Neural progenitor cell (in vitro differentiated cells): ENCODE measurements around the gene DSTN. TPM values are rescaled to one million over a fixed set of nuclear protein-coding genes. Genes with fewer than 3 reads are reported as not detected.

Experiments used
- DNase-seq: peaks from one replicate; pipeline ENCODE4 v3.0.0-alpha.2; 2016; ENCODE audit warnings: low spot score
- H2AFZ ChIP-seq: fragments of 200-600 bp; sonication (generic); replicated peaks from 2 replicates; pipeline ENCODE4 v1.6.1; 2016; ENCODE audit warnings: antibody characterized with exemption
- H3F3A ChIP-seq: fragments of 200-600 bp; sonication (generic); 2 replicates; pipeline ENCODE4 v1.6.1; 2016; ENCODE audit warnings: antibody characterized with exemption, low read depth
- H3K27ac ChIP-seq: fragments of 200-600 bp; sonication (generic); 2 replicates; pipeline ENCODE4 v1.5.1; 2016; ENCODE audit warnings: mild to moderate bottlenecking
- H3K27me3 ChIP-seq: fragments of 200-600 bp; sonication (generic); 2 replicates; pipeline ENCODE4 v1.6.1; 2016; ENCODE audit warnings: mild to moderate bottlenecking, moderate library complexity
- H3K36me3 ChIP-seq: fragments of 200-600 bp; sonication (generic); 2 replicates; pipeline ENCODE4 v1.5.1; 2016
- H3K4me1 ChIP-seq: fragments of 200-600 bp; sonication (generic); 2 replicates; pipeline ENCODE4 v1.6.1; 2016; ENCODE audit warnings: mixed run types
- H3K4me2 ChIP-seq: fragments of 200-600 bp; sonication (generic); 2 replicates; pipeline ENCODE4 v1.6.1; 2016
- H3K4me3 ChIP-seq: fragments of 200-600 bp; sonication (generic); 2 replicates; pipeline ENCODE4 v1.5.1; 2016
- H3K79me2 ChIP-seq: fragments of 200-600 bp; sonication (generic); 2 replicates; pipeline ENCODE4 v1.6.1; 2016; ENCODE audit warnings: low read depth
- H3K9ac ChIP-seq: fragments of 200-600 bp; sonication (generic); 2 replicates; pipeline ENCODE4 v1.6.1; 2016
- H3K9me3 ChIP-seq: fragments of 200-600 bp; sonication (generic); 2 replicates; pipeline ENCODE4 v1.5.1; 2016; ENCODE audit warnings: low read depth
- H4K20me1 ChIP-seq: fragments of 200-600 bp; sonication (generic); 2 replicates; pipeline ENCODE4 v1.6.1; 2016; ENCODE audit warnings: low read depth
- H3K27ac Mint-ChIP-seq: 3 replicates; pipeline ENCODE4 v1.8.0; 2021; ENCODE audit warnings: mixed read lengths
- H3K27me3 Mint-ChIP-seq: 2 replicates; pipeline ENCODE4 v1.8.0; 2022; ENCODE audit warnings: low read depth, mild to moderate bottlenecking, inconsistent platforms, moderate library complexity, mixed read lengths; ENCODE audit not compliant: insufficient read depth
- H3K36me3 Mint-ChIP-seq: 3 replicates; pipeline ENCODE4 v1.8.0; 2021; ENCODE audit warnings: mixed read lengths
- H3K4me1 Mint-ChIP-seq: 3 replicates; pipeline ENCODE4 v1.8.0; 2021; ENCODE audit warnings: mixed read lengths
- H3K4me3 Mint-ChIP-seq: 3 replicates; pipeline ENCODE4 v1.8.0; 2021; ENCODE audit warnings: mild to moderate bottlenecking, moderate library complexity, mixed read lengths
- H3K9me3 Mint-ChIP-seq: 3 replicates; pipeline ENCODE4 v1.8.0; 2020; ENCODE audit warnings: mixed read lengths
- EZH2 ChIP-seq: fragments of 200-600 bp; sonication (generic); IDR thresholded peaks from 2 replicates; pipeline ENCODE4 v1.6.1; 2017; ENCODE audit warnings: antibody characterized with exemption, mild to moderate bottlenecking, moderate library complexity
- EZH2phosphoT487 ChIP-seq: fragments of 200-600 bp; sonication (generic); IDR thresholded peaks from 2 replicates; pipeline ENCODE4 v1.6.1; 2017; ENCODE audit warnings: antibody characterized with exemption
- total RNA-seq: library from RNA; depleted of rRNA; stranded (reverse); fragments of >200 nt; gene quantifications from 2 replicates; pipeline ENCODE4 v1.2.3, GENCODE V29; 2015; ENCODE audit warnings: low replicate concordance
- TF ChIP-seq, protein P1 (sequence below): fragments of 200-600 bp; sonication (generic); IDR thresholded peaks from 2 replicates; pipeline ENCODE4 v1.5.1; 2017; ENCODE audit warnings: antibody characterized with exemption, mild to moderate bottlenecking

The DSTN gene
- total RNA-seq, 1 donor from 2014 or later: 158 TPM

- Histone ChIP-seq H3K36me3 (no peaks in the 10 kb centered on the region), H3K4me1 (no peaks in the 10 kb centered on the region), H3K27ac (no peak overlapping the region), H3K79me2 (no peaks in the 10 kb centered on the region), H2AFZ (no peak overlapping the region), H3K4me3 (no peak overlapping the region), H3K9ac (no peak overlapping the region), H3K9me3 (no peaks in the 10 kb centered on the region), H3F3A (no peaks in the 10 kb centered on the region), H3K4me2 (no peak overlapping the region), H3K27me3 (no peaks in the 10 kb centered on the region), H4K20me1 (peaks cover 23% of the 10 kb centered on the region)
- no peaks in the 10 kb centered on the region for H3K9me3 Mint-ChIP-seq
- H3K27me3 Mint-ChIP-seq: peaks cover 7% of the 10 kb centered on the region
- H3K4me3 Mint-ChIP-seq: no peak overlapping the region
- peaks cover 2% of the 10 kb centered on the region for H3K36me3 Mint-ChIP-seq
- H3K4me1 Mint-ChIP-seq: peaks cover 3% of the 10 kb centered on the region
- DNase-seq: no peak
- TF ChIP-seq EZH2 (no peak), EZH2phosphoT487 (no peak)
- TF ChIP-seq, protein P1, sequence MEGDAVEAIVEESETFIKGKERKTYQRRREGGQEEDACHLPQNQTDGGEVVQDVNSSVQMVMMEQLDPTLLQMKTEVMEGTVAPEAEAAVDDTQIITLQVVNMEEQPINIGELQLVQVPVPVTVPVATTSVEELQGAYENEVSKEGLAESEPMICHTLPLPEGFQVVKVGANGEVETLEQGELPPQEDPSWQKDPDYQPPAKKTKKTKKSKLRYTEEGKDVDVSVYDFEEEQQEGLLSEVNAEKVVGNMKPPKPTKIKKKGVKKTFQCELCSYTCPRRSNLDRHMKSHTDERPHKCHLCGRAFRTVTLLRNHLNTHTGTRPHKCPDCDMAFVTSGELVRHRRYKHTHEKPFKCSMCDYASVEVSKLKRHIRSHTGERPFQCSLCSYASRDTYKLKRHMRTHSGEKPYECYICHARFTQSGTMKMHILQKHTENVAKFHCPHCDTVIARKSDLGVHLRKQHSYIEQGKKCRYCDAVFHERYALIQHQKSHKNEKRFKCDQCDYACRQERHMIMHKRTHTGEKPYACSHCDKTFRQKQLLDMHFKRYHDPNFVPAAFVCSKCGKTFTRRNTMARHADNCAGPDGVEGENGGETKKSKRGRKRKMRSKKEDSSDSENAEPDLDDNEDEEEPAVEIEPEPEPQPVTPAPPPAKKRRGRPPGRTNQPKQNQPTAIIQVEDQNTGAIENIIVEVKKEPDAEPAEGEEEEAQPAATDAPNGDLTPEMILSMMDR: no peak
- no peak overlapping the region for H3K27ac Mint-ChIP-seq
These were observed 48.2 kb downstream of the DSTN start for GRCh38 chr20:17617868-17618672.

DNA sequence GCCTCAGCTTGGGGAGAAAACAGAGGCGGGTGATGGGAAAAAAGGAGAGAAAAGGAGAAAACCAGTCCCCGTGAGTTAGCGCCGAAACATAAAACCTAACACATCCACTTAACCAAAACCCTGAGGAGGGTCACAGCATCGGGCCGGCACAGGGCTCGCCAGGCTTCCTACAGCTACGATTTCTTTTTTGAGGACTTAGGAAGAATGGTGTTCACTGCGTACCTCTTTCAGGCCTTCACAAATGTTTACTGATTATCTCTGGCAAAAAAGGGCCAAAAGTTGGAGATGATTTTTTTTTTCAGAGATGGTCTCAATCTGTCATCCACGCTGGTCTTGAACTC lies 48.8 kb downstream of the DSTN start:
- no peak for TF ChIP-seq EZH2phosphoT487
- TF ChIP-seq, protein P1: no peak
- TF ChIP-seq EZH2: no peak
- Histone ChIP-seq H3K4me1 (no peaks in the 10 kb centered on the region), H3K79me2 (no peaks in the 10 kb centered on the region), H3K27me3 (no peaks in the 10 kb centered on the region), H4K20me1 (peaks cover 23% of the 10 kb centered on the region), H3K27ac (no peak overlapping the region), H3K4me2 (no peak overlapping the region), H3K36me3 (no peaks in the 10 kb centered on the region), H3K4me3 (no peak overlapping the region), H2AFZ (no peak overlapping the region), H3F3A (no peaks in the 10 kb centered on the region), H3K9ac (no peak overlapping the region), H3K9me3 (no peaks in the 10 kb centered on the region)
- H3K4me1 Mint-ChIP-seq: peaks cover 3% of the 10 kb centered on the region
- no peak for DNase-seq
- H3K4me3 Mint-ChIP-seq: no peak overlapping the region
- no peak overlapping the region for H3K27ac Mint-ChIP-seq
- H3K27me3 Mint-ChIP-seq: peaks cover 7% of the 10 kb centered on the region
- no peaks in the 10 kb centered on the region for H3K9me3 Mint-ChIP-seq
- H3K36me3 Mint-ChIP-seq: peaks cover 2% of the 10 kb centered on the region

- Mint-ChIP-seq H3K4me3 (no peak overlapping the region), H3K27me3 (peaks cover 3% of the 10 kb centered on the region), H3K27ac (no peak overlapping the region), H3K4me1 (no peaks in the 10 kb centered on the region), H3K9me3 (no peaks in the 10 kb centered on the region), H3K36me3 (peaks cover 3% of the 10 kb centered on the region)
- Histone ChIP-seq H3K36me3 (no peaks in the 10 kb centered on the region), H3F3A (no peaks in the 10 kb centered on the region), H3K4me2 (no peak overlapping the region), H2AFZ (no peak overlapping the region), H3K27me3 (no peaks in the 10 kb centered on the region), H3K27ac (no peak overlapping the region), H3K9me3 (no peaks in the 10 kb centered on the region), H3K4me1 (no peaks in the 10 kb centered on the region), H4K20me1 (peaks cover 19% of the 10 kb centered on the region), H3K79me2 (no peaks in the 10 kb centered on the region), H3K4me3 (no peak overlapping the region), H3K9ac (no peak overlapping the region)
- TF ChIP-seq EZH2 (no peak), EZH2phosphoT487 (no peak)
- TF ChIP-seq, protein P1: no peak
- no peak for DNase-seq
These were observed 49.6 kb downstream of the DSTN start for GRCh38 chr20:17619351-17620093.
